HEK293T (cell line): ENCODE results near the gene FGFR4.

Source experiments
- ARNT ChIP-seq: fragments of 450-650 bp; IDR thresholded peaks from 2 replicates; pipeline ENCODE4 v1.6.1; 2017; ENCODE audit warnings: mild to moderate bottlenecking
- BHLHE40 ChIP-seq: fragments of 450-650 bp; IDR thresholded peaks from 2 replicates; pipeline ENCODE4 v1.6.1; 2016; ENCODE audit warnings: mild to moderate bottlenecking, moderate library complexity, borderline replicate concordance
- CTBP1 ChIP-seq: fragments of 450-650 bp; IDR thresholded peaks from 2 replicates; pipeline ENCODE4 v1.6.1; 2016; ENCODE audit warnings: borderline replicate concordance
- ELF4 ChIP-seq: fragments of 450-650 bp; IDR thresholded peaks from 2 replicates; pipeline ENCODE4 v1.6.1; 2017; ENCODE audit warnings: antibody characterized with exemption
- FOXK2 ChIP-seq: fragments of 450-650 bp; IDR thresholded peaks from 2 replicates; pipeline ENCODE4 v1.6.1; 2016; ENCODE audit warnings: mild to moderate bottlenecking
- FOXM1 ChIP-seq: fragments of 450-650 bp; IDR thresholded peaks from 2 replicates; pipeline ENCODE4 v1.6.1; 2017; ENCODE audit warnings: mild to moderate bottlenecking, borderline replicate concordance
- HDGF ChIP-seq: fragments of 450-650 bp; IDR thresholded peaks from 2 replicates; pipeline ENCODE4 v1.6.1; 2017; ENCODE audit warnings: antibody characterized with exemption, borderline replicate concordance
- NFRKB ChIP-seq: fragments of 450-650 bp; IDR thresholded peaks from 2 replicates; pipeline ENCODE4 v1.6.1; 2016; ENCODE audit warnings: mild to moderate bottlenecking, moderate library complexity
- SP1 ChIP-seq: fragments of 450-650 bp; IDR thresholded peaks from 2 replicates; pipeline ENCODE4 v1.6.1; 2017
- SUZ12 ChIP-seq: fragments of 450-650 bp; IDR thresholded peaks from 2 replicates; pipeline ENCODE4 v1.6.1; 2016; ENCODE audit warnings: mild to moderate bottlenecking
- TARDBP ChIP-seq: fragments of 450-650 bp; IDR thresholded peaks from 2 replicates; pipeline ENCODE4 v1.6.1; 2016

- TF ChIP-seq SP1 (no peak), ELF4 (no peak), TARDBP (no peak), FOXM1 (no peak), CTBP1 (no peak), FOXK2 (no peak), BHLHE40 (no peak), NFRKB (no peak), ARNT (no peak), HDGF (no peak), SUZ12 (no peak)
Measured at GRCh38 chr5:177080265-177080664, 6.5 kb upstream of the FGFR4 start.
